HuH-7 (cell line): ENCODE results near the gene HNRNPLL.
"Not testable (repeated sequence)": the region's sequence is repeated elsewhere in the genome, so short reads cannot be mapped to it uniquely, and the experiment has no call there.

Experiments used
- DNase-seq: peaks from one replicate; pipeline ENCODE4 v3.0.0; 2011; ENCODE audit warnings: low spot score

Gene HNRNPLL

GRCh38 chr2:38602732-38603401 is at the start of gene HNRNPLL:
Gene HNRNPLL (minus strand): TSS chr2:38602928. CDS start chr2:38602626, 302 bp downstream.
- DNase-seq: peak; percentile 90

GRCh38 chr2:38650717-38651116 is 48.0 kb upstream of the HNRNPLL start:
- no peak for DNase-seq

GRCh38 chr2:38650012-38650411 is 47.3 kb upstream of the HNRNPLL start:
- DNase-seq: no peak

GRCh38 chr2:38649176-38649728 is 46.5 kb upstream of the HNRNPLL start:
- DNase-seq: no peak

- DNase-seq: no peak
Measured at GRCh38 chr2:38648107-38648761, 45.5 kb upstream of the HNRNPLL start.

- not testable (repeated sequence) for DNase-seq
Measured at GRCh38 chr2:38643683-38644511, 41.2 kb upstream of the HNRNPLL start.

GRCh38 chr2:38643021-38643671 is 40.4 kb upstream of the HNRNPLL start:
- DNase-seq: no peak

- DNase-seq: not testable (repeated sequence)
Measured at GRCh38 chr2:38642373-38643017, 39.8 kb upstream of the HNRNPLL start.

GRCh38 chr2:38636069-38636468 is 33.3 kb upstream of the HNRNPLL start:
- DNase-seq: no peak

GRCh38 chr2:38635139-38635538 is 32.4 kb upstream of the HNRNPLL start:
- no peak for DNase-seq

GRCh38 chr2:38634684-38635083 is 32.0 kb upstream of the HNRNPLL start:
- no peak for DNase-seq

GRCh38 chr2:38633895-38634294 is 31.2 kb upstream of the HNRNPLL start:
- DNase-seq: no peak

- no peak for DNase-seq
Measured at GRCh38 chr2:38632980-38633379, 30.3 kb upstream of the HNRNPLL start.

- no peak for DNase-seq
Measured at GRCh38 chr2:38631976-38632375, 29.2 kb upstream of the HNRNPLL start.

GRCh38 chr2:38629684-38630083 is 27.0 kb upstream of the HNRNPLL start:
- no peak for DNase-seq

GRCh38 chr2:38627391-38627790 is 24.7 kb upstream of the HNRNPLL start:
- no peak for DNase-seq

- DNase-seq: no peak
Measured at GRCh38 chr2:38626326-38627035, 23.8 kb upstream of the HNRNPLL start.

- DNase-seq: no peak
Measured at GRCh38 chr2:38622210-38622609, 19.5 kb upstream of the HNRNPLL start.

- no peak for DNase-seq
Measured at GRCh38 chr2:38621018-38621417, 18.3 kb upstream of the HNRNPLL start.

GRCh38 chr2:38620282-38620977 is 17.7 kb upstream of the HNRNPLL start:
- DNase-seq: no peak
